Breast epithelium (tissue), 4 donors: ENCODE results near the gene NECTIN4. TPM values are rescaled to one million over a fixed set of nuclear protein-coding genes. Genes with fewer than 3 reads are reported as not detected.
A peak's percentile ranks its signal among the peaks of the same experiment; 100 is the strongest.

ENCODE experiments used
- DNase-seq, 2 donors: peaks; one replicate each; pipeline ENCODE4 v3.0.0-alpha.2; 2019; ENCODE audit warnings: low spot score in 2 of 2
- H3K27ac ChIP-seq, 2 donors: fragments of 200-600 bp; sonication (generic) in 1 of 2; one replicate each; pipeline ENCODE4 v1.5.1; 2016 to 2019; ENCODE audit warnings: mild to moderate bottlenecking in 1 of 2
- H3K27me3 ChIP-seq, 2 donors: fragments of 200-600 bp; sonication (generic) in 1 of 2; one replicate each; pipeline versions ENCODE4 v1.5.1 to v1.6.0; 2017 to 2019; ENCODE audit warnings: control low read depth in 1 of 2, mild to moderate bottlenecking in 1 of 2
- H3K36me3 ChIP-seq: fragments of 200-600 bp; one replicate; pipeline ENCODE4 v1.5.1; 2019
- H3K4me1 ChIP-seq, 2 donors: fragments of 200-600 bp; sonication (generic); one replicate each; pipeline ENCODE4 v1.5.1; 2016 to 2019; ENCODE audit warnings: control low read depth in 1 of 2
- H3K4me3 ChIP-seq, 3 donors: fragments of 200-600 bp; sonication (generic); 1 replicate in 2 of 3; 2 replicates in 1 of 3; pipeline ENCODE4 v1.5.1; 2016 to 2019; ENCODE audit warnings: mild to moderate bottlenecking in 3 of 3, moderate library complexity in 2 of 3
- H3K9me3 ChIP-seq, 2 donors: fragments of 200-600 bp; sonication (generic) in 1 of 2; one replicate each; pipeline ENCODE4 v1.5.1; 2016 to 2019; ENCODE audit warnings: control low read depth in 1 of 2
- CTCF ChIP-seq, 3 donors: fragments of 450-650 bp; IDR thresholded peaks; one replicate each; pipeline ENCODE4 v1.5.1; 2016 to 2017; ENCODE audit warnings: antibody characterized with exemption in 3 of 3, mild to moderate bottlenecking in 3 of 3, moderate library complexity in 3 of 3
- POLR2A ChIP-seq: fragments of 450-650 bp; IDR thresholded peaks from one replicate; pipeline ENCODE4 v1.6.1; 2016; ENCODE audit warnings: antibody characterized with exemption, mild to moderate bottlenecking, moderate library complexity
- POLR2AphosphoS5 ChIP-seq, 3 donors: sonication (generic); formaldehyde crosslinking; IDR thresholded peaks; one replicate each; pipeline ENCODE4 v1.6.1; 2017; ENCODE audit warnings: antibody characterized with exemption in 3 of 3
- intact Hi-C: fragments of 100-400 bp; cut with DNase I; formaldehyde crosslinking; loops from one replicate; pipeline ENCODE4 v1.15.1; 2023; ENCODE audit warnings: low total_unique reads
- total RNA-seq, 3 donors: library from RNA; depleted of rRNA; stranded (reverse); fragments of >200 nt; gene quantifications; one replicate each; pipeline ENCODE4 v1.1.0, GENCODE V29; 2016

The NECTIN4 gene
- total RNA-seq, 3 donors from 2014 or later = 28.5 to 56.3 TPM; not detected in 1

- Histone ChIP-seq H3K27ac (no peak overlapping the region), H3K4me1 (peaks cover 8 to 17% of the 10 kb centered on the region in 2 donors), H3K36me3 (peaks cover 4% of the 10 kb centered on the region), H3K9me3 (no peaks in the 10 kb centered on the region), H3K4me3 (no peak overlapping the region), H3K27me3 (no peaks in the 10 kb centered on the region)
- no peak for DNase-seq
- TF ChIP-seq CTCF (IDR thresholded peaks at IDR 0.05) (no peak), POLR2A (no peak), POLR2AphosphoS5 (IDR thresholded peaks at IDR 0.05) (no peak)
- intact Hi-C loops = no loop called here
These were observed 33.6 kb upstream of the NECTIN4 start for GRCh38 chr1:161122967-161123366.

- Histone ChIP-seq H3K27ac (no peak overlapping the region), H3K9me3 (no peaks in the 10 kb centered on the region), H3K4me3 (no peak overlapping the region), H3K36me3 (peaks cover 4% of the 10 kb centered on the region), H3K27me3 (no peaks in the 10 kb centered on the region), H3K4me1 (peaks cover 8 to 21% of the 10 kb centered on the region in 2 donors)
- no peak for DNase-seq
- no peak for TF ChIP-seq CTCF (IDR thresholded peaks at IDR 0.05)
- TF ChIP-seq POLR2A = no peak
- intact Hi-C loops = no loop called here
These were observed 32.5 kb upstream of the NECTIN4 start for GRCh38 chr1:161121834-161122233.

- Histone ChIP-seq H3K4me3 (no peak overlapping the region), H3K36me3 (peaks cover 4% of the 10 kb centered on the region), H3K27ac (no peak overlapping the region), H3K9me3 (no peaks in the 10 kb centered on the region), H3K27me3 (no peaks in the 10 kb centered on the region), H3K4me1 (peaks cover 8 to 25% of the 10 kb centered on the region in 2 donors)
- no peak for DNase-seq
- TF ChIP-seq POLR2A (no peak), POLR2AphosphoS5 (IDR thresholded peaks at IDR 0.05) (no peak), CTCF (IDR thresholded peaks at IDR 0.05) (no peak)
- intact Hi-C loops = no loop called here
These were observed 31.8 kb upstream of the NECTIN4 start for GRCh38 chr1:161121042-161121650.

GRCh38 chr1:161119092-161119903 is 29.9 kb upstream of the NECTIN4 start:
- peak in 1 of 2 donors; percentile 56 for DNase-seq
- peak in 1 of 3 donors; percentile 8 for TF ChIP-seq POLR2AphosphoS5 (IDR thresholded peaks at IDR 0.05)
- peak in 1 of 3 donors; percentile 44 for TF ChIP-seq CTCF (IDR thresholded peaks at IDR 0.05)
- no peak for TF ChIP-seq POLR2A
- Histone ChIP-seq H3K9me3 (no peaks in the 10 kb centered on the region), H3K27ac (peak overlapping the region; percentile 87 to 95), H3K4me3 (peak overlapping the region in 2 of 3 donors; percentile 72 to 79), H3K36me3 (peaks cover 4% of the 10 kb centered on the region), H3K27me3 (no peaks in the 10 kb centered on the region), H3K4me1 (peaks cover 8 to 25% of the 10 kb centered on the region in 2 donors)
- intact Hi-C loops = loop anchor here (10.0 kb wide), 1 partner anchor 394 kb away; no protein-coding TSS in a partner anchor
